GM18867 (cell line): ENCODE measurements around the gene OR1K1.
"Not testable (repeated sequence)": the region's sequence is repeated elsewhere in the genome, so short reads cannot be mapped to it uniquely, and the experiment has no call there.

Experiments
- ATAC-seq: cut with Tn5 transposase; IDR thresholded peaks from one replicate; pipeline ENCODE4 v1.9.1; 2021; ENCODE audit warnings: mild to moderate bottlenecking, moderate library complexity; ENCODE audit not compliant: unreplicated experiment

OR1K1 gene, protein sequence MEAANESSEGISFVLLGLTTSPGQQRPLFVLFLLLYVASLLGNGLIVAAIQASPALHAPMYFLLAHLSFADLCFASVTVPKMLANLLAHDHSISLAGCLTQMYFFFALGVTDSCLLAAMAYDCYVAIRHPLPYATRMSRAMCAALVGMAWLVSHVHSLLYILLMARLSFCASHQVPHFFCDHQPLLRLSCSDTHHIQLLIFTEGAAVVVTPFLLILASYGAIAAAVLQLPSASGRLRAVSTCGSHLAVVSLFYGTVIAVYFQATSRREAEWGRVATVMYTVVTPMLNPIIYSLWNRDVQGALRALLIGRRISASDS

GRCh38 chr9:122800066-122801060 lies at the start of gene OR1K1:
Gene OR1K1, plus strand, starts transcription at chr9:122800123. Its CDS starts 0 bp downstream, at chr9:122800123.
- no peak for ATAC-seq

DNA sequence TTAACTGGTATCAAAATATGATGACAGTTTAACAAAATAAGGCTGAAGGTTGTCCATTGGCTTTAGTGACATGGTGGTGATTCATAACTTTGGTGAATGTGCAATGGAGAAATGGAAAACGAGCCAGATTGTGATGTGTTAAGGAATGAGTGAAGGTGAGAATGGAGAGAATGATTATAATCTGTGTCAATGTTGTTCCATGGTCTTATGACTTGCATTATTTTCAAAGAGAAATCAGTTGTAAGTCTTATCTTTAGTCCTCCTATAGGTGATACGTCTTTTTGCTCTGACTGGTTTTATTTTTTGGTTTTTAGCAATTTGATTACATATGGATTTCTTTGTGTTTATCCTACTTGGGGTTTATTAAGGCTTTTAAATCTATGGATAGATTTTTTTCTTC lies 45.1 kb upstream of the OR1K1 start:
- no peak for ATAC-seq

DNA sequence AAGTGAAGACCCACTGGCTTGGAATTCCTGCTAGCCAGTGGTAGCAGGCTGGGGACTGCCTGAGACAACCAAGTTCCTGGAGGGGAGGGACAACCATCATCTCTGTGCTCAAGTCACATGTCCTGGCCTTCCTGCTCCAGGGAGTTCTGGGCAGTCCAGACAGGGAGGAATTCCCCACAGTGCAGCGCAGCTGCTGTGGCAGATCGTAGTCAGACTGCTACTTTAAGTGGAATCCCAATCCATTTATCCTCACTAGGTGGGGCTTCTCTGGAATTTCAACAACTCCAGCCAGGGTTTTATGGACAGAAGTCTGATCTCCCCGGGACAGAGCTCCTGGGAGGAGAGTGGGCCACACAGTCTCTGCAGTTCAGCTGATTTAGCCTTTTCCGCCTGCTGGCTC lies 32.1 kb upstream of the OR1K1 start:
- no peak for ATAC-seq

GRCh38 chr9:122777052-122777451 lies 22.9 kb upstream of the OR1K1 start:
- no peak for ATAC-seq

GRCh38 chr9:122777935-122778627 lies 21.8 kb upstream of the OR1K1 start:
- no peak for ATAC-seq

DNA sequence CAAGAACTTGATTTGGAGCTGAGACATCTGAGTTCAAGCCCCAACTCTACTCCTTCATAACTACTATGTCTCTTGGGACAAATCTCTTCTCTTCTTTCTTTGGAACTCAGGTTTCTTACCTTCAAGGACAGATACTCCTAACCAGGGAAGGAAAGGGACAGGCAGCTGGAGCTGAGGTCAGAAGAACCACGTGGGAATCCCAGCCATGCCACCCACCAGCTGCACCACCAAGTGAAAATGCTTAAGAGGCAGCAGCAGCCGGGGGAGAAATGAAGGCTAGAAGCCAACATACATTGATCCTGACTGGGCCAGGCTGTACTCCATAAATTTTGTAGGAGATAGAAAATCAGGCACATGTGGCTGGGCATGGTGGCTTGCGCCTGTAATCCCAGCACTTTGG lies 20.7 kb upstream of the OR1K1 start:
- no peak for ATAC-seq

DNA sequence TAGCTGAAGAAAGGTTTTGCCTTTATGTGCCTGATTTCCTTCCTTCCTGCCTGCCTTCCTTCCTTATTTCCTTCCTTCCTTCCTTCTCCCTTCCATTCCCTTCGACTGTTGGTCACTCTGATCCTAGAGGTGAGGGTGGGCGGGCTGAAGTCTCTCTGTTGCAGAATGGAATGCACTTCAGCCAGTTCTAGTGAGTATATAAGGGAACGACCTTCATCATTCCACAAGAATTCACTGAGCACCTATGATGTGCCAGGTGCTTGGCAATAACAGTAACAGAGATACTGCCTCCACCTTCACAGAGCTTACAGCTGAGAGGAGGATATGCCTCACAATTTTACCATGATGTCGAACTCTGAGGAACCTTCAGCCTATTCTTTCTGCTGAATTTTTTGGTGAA lies 19.9 kb upstream of the OR1K1 start:
- ATAC-seq, result no peak

DNA sequence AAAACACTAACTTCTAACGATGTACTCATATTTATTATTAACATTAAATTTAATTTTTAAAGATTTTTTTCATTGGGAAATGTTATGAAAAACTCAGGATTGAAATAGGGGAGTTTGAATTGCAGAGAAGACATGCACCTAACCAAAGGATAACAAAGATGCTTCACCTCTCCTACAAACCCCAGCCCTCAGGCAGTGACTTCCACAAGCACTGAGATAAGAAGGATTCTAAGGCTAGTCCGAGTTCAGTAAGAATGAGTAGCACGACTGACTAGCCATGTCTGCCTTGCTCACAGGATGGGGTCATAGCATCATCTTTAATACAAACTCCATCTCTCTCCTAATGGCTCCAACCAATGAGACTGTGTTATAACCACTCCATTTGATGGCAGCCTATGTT lies 18.3 kb upstream of the OR1K1 start:
- ATAC-seq, result no peak

DNA sequence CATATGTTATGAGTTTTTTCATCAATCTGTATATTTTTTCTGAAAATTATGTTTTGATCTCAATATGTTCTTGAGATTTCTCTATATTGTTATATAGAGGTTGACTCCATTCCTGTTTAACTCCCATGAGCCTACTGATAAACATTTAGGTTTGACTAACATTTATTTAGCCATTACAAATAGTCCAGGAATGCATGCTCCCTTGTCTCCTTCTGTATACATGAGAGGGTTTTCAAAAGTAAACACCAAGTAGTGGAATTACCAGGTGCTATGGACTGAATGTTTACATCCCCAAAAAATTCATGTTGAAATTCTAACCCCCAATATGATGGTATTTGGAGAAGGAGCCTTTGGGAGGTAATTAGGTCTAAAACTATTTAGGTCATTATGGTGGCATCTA lies 14.7 kb upstream of the OR1K1 start:
- no peak for ATAC-seq

GRCh38 chr9:122786338-122786737 lies 13.6 kb upstream of the OR1K1 start:
- ATAC-seq, result no peak

- ATAC-seq, result no peak
These were observed 11.1 kb upstream of the OR1K1 start, which contains the start of gene OR5C1 for GRCh38 chr9:122788831-122789230. Gene OR5C1, plus strand, starts transcription at chr9:122788933. Its CDS starts 0 bp downstream, at chr9:122788933.

GRCh38 chr9:122789256-122790046 lies 10.5 kb upstream of the OR1K1 start:
- ATAC-seq, result no peak

- ATAC-seq, result no peak
These were observed 7.9 kb upstream of the OR1K1 start for GRCh38 chr9:122791872-122792669.

DNA sequence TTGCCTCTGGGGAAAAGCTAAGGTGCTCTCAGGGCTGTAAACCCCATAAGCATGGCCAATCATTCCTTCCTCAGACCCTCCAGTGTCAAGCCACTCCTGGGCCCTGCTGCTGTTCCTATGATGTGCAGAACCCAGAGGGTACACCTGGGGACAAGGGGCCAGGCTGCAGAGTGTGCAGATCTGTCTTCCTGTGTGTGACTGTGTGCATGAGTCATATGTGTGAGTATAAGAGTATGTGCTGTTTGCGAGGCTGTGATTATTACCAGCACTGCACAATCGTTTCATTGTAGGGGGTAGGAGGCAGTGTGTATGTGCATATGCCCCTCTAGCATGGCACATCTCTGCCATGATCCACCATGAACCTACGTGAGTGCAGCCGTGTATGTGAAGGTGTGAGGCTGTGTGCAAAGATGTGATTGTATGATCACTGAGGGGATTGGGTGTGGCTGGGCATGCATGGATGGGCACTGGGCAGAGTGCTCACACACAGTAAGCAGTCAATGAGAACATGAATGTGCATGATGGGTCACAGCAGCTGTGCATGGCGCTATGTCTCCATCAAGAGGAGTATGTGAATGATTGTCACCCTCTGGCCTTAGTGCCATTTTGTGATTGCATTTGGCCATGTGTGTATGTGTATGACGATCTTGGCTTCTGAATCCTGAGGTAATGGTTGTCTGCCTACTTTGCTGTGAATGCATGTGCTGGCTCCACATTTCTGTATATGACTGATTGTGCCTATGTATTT lies 2.4 kb upstream of the OR1K1 start:
- no peak for ATAC-seq

DNA sequence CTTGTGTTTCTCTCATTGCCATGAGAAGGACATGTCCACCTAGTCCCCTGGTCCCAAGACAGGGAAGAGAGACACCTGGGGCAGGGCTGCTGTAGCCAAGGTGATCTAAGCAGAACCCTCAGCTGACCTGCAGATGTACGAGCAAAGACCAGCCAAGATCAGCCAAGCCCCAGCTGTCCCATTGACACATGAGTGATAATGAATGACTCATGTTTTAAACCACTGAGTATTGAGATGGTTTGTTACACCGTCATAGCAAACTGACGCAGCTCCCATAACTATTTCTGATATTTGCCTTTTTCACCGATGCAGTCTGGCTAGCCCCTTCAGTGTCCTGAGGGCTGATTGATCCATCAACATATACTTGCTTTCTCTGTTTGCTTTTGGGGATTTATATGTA lies 6.7 kb downstream of the OR1K1 start:
- no peak for ATAC-seq

DNA sequence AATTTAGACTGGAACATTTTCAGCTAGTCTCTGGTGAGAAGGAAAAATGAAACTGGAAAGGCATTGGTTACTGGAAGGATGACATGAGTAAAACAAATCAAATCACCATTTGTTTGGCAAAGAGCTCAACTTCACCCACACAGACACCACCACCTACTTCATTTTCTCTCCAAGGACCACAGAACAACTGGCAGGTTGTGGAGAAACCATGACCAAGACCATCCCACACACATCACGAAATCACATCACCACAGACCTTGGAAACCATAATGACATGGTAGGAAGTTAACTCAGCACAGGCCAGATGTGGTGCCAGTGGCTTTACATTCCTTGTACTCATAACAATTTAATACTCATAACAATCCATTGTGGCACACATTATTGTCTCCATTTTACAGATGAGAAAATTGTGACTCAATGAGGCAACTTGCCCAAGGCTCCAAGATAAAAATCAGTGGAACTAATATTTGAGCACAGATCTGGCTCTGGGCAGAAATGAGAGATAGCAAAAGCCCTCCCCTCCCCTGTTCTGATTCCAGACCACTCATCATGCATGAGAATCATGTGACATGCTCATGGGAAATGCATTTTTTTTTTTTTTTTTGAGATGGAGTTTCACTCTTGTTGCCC lies 7.5 kb downstream of the OR1K1 start:
- no peak for ATAC-seq

DNA sequence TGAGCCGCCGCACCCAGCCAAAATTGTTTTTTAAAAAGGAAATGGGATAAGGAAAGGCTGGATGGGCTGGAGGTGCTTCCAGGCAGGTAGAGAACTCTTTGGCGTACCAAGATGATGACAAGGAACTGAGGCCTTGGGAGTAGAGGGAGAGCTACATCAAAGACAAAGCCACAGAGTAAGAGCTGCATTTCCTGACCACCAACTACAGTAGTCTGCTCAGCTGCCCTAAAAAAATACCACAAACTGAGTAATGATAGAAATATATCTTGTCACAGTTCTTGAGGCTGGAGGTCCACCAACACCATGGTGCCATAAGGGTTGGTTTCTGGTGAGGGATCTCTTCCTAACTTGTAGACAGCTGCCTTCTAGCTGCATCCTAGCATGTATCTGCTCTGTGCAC lies 8.2 kb downstream of the OR1K1 start:
- ATAC-seq, result no peak

- not testable (repeated sequence) for ATAC-seq
These were observed 9.3 kb downstream of the OR1K1 start for GRCh38 chr9:122809261-122809660.
